NCI-H2227 (cell line): ENCODE data around the gene PCDHGA2.
"Not testable (repeated sequence)": the region's sequence is repeated elsewhere in the genome, so short reads cannot be mapped to it uniquely, and the experiment has no call there.

Experiments used
- DNase-seq: peaks from one replicate; lab custom pipeline; 2025; ENCODE audit not compliant: unreplicated experiment; lab: John Stamatoyannopoulos, UW

The PCDHGA2 gene

DNA sequence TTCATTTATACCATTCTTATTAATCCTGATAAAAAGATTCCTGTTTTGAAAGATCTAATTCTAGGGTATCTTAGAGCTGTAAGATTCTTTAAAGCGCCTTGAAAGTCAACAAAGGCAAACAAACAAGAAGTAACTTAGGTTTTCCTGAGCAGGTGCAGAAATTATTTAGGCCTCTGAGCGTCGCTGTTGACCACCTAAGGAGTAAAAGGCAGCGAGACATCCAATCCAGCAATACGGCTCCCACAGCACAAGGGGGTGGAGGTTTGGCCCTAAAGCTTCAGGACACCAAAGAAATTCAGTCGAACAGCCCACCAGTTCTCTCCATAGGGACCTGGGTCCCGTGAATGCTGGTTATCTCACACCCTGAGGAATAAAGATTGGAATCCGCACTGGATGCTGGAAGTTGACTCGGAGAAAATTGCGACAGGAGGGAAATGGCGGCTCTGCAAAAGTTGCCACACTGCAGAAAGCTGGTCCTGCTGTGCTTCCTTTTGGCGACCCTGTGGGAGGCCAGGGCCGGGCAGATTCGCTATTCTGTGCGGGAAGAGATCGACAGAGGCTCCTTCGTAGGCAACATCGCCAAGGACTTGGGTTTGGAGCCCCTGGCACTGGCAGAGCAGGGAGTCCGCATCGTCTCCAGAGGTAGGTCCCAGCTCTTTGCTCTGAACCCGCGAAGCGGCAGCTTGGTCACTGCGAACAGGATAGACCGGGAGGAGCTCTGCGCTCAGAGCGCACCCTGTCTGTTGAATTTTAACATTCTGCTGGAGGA is at the start of gene PCDHGA2:
TSS of gene PCDHGA2 (plus strand) at position 223 of the 769 bp plus-strand sequence.
- peak; percentile 33 for DNase-seq

- DNase-seq = no peak
These were observed 40.2 kb upstream of the PCDHGA2 start for GRCh38 chr5:141298376-141298775.

DNA sequence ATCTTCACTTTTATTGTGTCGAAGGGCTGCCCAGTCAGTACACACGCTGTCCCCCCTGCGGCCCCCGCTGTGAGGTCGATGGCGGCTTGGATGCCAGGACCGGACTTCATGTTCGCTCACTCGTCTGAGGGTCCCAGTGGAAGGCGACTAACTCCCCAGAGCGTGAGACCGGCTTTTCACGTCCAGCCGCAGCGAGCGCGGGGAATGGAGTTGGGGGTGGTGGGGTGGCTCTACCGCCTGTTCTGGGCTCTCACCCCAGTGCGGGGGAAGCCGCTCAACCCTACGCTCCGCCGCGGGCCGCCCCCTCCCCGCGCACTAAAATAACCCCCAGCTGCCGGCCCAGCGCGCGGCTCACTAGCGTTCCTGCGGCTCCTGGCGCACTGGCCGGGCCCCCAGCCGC is 34.8 kb upstream of the PCDHGA2 start, which contains the start of gene SLC25A2:
TSS of gene SLC25A2 (minus strand) at position 294 of the 400 bp plus-strand sequence. CDS start at position 110, 184 bp downstream.
- no peak for DNase-seq

DNA sequence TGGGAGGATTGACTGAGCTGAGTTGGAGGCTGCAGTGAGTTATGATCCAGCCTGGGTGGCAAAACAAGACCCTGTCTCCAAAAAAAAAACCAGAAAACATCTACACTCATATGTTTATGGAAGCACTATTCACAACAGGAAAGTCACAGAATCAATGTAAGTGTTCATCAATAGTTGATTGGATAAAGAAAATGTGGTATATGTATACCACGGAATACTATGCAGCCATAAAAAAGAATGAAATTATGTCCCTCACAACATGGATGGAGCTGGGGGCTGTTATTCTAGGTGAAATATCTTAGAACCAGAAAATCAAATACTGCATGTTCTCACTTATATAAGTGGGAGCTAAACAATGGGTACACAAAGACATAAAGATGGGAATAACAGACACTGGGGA is 31.9 kb upstream of the PCDHGA2 start:
- DNase-seq = no peak

- DNase-seq = no peak
These were observed 24.8 kb upstream of the PCDHGA2 start for GRCh38 chr5:141313711-141314110.

DNA sequence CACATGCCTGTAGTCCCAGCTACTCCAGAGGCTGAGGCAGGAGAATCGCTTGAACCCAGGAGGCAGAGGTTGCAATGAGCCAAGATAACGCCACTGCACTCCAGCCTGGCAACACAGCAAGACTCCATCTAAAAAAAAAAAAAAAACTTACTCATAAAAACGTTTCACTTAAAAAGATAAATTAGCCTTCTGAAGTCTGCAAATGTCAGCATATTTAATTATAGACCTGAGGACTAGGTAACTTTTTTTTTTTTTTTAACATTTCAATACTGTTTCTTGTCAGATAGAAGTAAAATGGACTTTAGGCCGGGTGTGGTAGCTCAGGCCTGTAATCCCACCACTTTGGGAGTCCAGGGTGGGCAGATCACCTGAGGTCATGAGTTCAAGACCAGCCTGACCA is 21.6 kb upstream of the PCDHGA2 start:
- not testable (repeated sequence) for DNase-seq

- DNase-seq = no peak
These were observed 19.4 kb upstream of the PCDHGA2 start for GRCh38 chr5:141319202-141319601.

DNA sequence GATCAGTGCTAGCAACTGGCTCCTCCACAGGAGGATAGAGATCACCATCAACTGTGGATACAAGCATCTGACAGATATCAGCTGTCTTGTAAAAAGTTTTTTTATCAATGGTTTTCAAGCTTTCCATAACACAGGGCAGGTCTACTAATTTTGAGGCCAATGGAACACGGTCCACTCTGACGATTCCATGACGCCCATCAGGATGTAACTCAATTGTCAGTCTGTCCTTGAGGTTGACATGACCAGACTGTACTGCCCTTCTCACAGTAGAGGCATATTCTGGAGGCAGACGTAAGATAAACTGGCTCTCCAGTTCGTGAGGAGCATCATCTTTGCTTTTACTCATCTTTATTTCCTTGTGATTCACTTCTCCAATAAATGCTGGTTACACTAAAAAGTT is 18.9 kb upstream of the PCDHGA2 start:
- no peak for DNase-seq

GRCh38 chr5:141320225-141321169 is 18.1 kb upstream of the PCDHGA2 start, which contains the start of gene TAF7:
TAF7 (minus strand) TSS chr5:141320784; CDS start chr5:141320044, 740 bp downstream.
- DNase-seq = peak; percentile 93

DNA sequence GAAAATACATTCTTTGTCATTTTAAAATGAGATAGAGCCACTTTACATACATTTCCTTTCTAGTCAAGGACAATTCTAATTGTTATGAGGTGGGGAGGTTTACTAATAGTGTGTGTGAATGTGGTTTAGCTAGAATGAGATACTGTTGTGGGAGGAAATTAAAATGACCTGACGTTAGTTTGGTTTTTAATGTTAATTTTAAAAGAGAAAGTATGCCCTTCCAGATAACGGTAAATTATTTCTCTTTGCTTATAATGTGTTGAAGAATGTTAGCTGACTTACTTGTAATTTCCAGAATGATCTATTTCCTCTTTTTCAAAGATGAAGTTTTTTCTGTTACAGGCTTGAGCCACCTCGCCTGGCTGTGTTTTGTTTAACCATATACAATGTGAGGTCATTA is 16.3 kb upstream of the PCDHGA2 start:
- no peak for DNase-seq

- peak; percentile 62 for DNase-seq
These were observed 12.3 kb upstream of the PCDHGA2 start for GRCh38 chr5:141326088-141326854.

GRCh38 chr5:141328231-141328630 is 10.3 kb upstream of the PCDHGA2 start:
- DNase-seq = no peak

DNA sequence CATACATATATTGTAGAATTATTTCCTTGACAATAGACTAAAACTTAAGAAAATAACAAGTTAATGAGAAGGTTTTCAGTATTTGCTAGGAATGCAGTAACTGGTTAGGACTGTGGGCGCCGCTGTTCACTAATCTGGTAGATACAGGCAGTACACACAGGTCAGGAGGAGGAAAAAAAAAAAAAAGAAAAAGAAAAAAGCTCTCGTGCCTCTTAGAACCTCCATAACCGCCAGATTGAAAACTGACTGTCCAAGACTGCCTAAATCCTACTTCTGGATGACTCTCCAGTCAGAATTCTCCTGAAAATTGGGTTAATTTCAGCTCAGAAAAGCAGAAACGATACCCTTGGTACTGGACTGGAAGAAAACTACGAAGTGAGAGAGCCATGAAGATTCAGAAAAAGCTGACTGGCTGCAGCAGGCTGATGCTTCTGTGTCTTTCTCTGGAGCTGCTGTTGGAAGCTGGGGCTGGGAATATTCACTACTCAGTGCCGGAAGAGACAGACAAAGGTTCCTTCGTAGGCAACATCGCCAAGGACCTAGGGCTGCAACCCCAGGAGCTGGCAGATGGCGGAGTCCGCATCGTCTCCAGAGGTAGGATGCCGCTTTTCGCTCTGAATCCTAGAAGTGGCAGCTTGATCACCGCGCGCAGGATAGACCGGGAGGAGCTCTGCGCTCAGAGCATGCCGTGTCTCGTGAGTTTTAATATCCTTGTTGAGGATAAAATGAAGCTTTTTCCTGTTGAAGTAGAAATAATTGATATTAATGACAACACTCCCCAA is 8.1 kb upstream of the PCDHGA2 start, which contains the start of gene PCDHGA1:
TSS of gene PCDHGA1 (plus strand) at position 216 of the 782 bp plus-strand sequence.
- DNase-seq = peak; percentile 3

DNA sequence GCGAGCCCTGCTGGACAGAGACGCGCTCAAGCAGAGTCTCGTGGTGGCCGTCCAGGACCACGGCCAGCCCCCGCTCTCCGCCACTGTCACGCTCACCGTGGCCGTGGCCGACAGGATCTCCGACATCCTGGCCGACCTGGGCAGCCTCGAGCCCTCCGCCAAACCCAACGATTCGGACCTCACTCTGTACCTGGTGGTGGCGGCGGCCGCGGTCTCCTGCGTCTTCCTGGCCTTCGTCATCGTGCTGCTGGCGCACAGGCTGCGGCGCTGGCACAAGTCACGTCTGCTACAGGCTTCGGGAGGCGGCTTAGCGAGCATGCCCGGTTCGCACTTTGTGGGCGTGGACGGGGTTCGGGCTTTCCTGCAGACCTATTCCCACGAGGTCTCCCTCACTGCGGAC is 6.0 kb upstream of the PCDHGA2 start:
- DNase-seq = not testable (repeated sequence)

- DNase-seq = not testable (repeated sequence)
These were observed 2.3 kb downstream of the PCDHGA2 start for GRCh38 chr5:141340781-141341354.

GRCh38 chr5:141342773-141343172 is 4.2 kb downstream of the PCDHGA2 start:
- DNase-seq = no peak

DNA sequence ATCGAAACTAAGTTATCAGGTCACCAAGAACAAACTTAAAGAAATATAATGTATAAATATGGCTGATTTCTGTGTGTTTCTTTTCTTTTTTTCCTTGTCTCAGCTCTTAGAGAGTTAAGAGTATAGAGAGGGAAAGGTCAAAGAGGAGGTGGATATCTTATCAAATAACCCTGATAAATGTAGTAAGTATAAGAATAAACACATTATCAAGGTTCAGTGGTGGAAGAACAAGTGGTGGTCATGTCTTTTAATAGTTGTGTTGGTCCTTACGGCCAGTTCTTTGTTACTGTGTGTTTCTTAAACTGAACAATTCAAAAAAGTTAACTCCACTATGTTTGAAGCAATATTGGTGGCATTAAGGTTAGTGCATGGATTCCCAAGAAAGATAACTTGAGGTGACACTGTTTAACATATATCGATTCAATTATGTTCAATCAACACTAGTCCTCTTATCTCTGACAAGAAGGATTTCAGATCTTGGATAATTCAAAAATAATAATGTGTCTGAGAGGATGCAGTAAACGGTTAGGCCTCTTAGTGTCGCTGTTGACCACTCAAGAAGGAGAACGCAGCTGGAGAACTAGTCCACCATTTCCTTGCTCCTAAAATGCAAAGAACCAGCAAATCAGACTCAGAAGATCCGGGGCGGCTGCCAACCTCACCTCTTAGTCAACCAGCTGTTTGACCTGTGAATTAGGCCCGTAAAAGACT is 4.8 kb downstream of the PCDHGA2 start, which contains the start of gene PCDHGA3:
TSS of gene PCDHGA3 (plus strand) at position 588 of the 711 bp plus-strand sequence. CDS start 205 bp downstream, outside the sequence.
- DNase-seq = no peak

- DNase-seq = no peak
These were observed 5.4 kb downstream of the PCDHGA2 start for GRCh38 chr5:141343953-141344463.

GRCh38 chr5:141345327-141345726 is 6.8 kb downstream of the PCDHGA2 start:
- DNase-seq = no peak
